ENCODE data around the gene DUSP14. TPM values are rescaled to one million over a fixed set of nuclear protein-coding genes. Genes with fewer than 3 reads are reported as not detected.

DUSP14 gene
- total and polyA plus RNA-seq, 2 of the 13 experiments (the other 11 are each of a cell fraction or from before 2014, with no cell fraction given) = 33.5 to 39.8 TPM

GRCh38 chr17:37494401-37494831 lies 4.7 kb downstream of the DUSP14 start:
- intact Hi-C loops (cut with micrococcal nuclease; ENCODE audit: unreplicated experiment) = no loop called here
- TF ChIP-seq FOXP1 (IDR thresholded peaks at IDR 0.05) = no peak
- 0 out of 2 replicates have a peak, but pooled peaks have one; percentile 21 for TF ChIP-seq FOXP1 (CRISPR knock-in tag; IDR thresholded peaks at IDR 0.05)
- no peak for TF ChIP-seq NR2C2 (CRISPR knock-in tag; IDR thresholded peaks at IDR 0.05; ENCODE audit: borderline replicate concordance)
- no peak for TF ChIP-seq NFATC3 (CRISPR knock-in tag; IDR thresholded peaks at IDR 0.05)
- 0 out of 2 replicates have a peak, but pooled peaks have one; percentile 42 for TF ChIP-seq ARID4A (CRISPR knock-in tag; IDR thresholded peaks at IDR 0.05; ENCODE audit: borderline replicate concordance)
- TF ChIP-seq MYC (CRISPR knock-in tag; IDR thresholded peaks at IDR 0.05; ENCODE audit: borderline replicate concordance) = peak; percentile 24; the same call in 1 of the 2 replicates
- TF ChIP-seq ZNF724P (CRISPR knock-in tag; IDR thresholded peaks at IDR 0.05; ENCODE audit: borderline replicate concordance) = no peak
- peak; percentile 31; the same call in 1 of the 2 replicates for TF ChIP-seq UBTF (CRISPR knock-in tag; IDR thresholded peaks at IDR 0.05)
- peak; percentile 8; the same call in 1 of the 2 replicates for TF ChIP-seq SMC3 (IDR thresholded peaks at IDR 0.05; ENCODE audit: low read length)
- TF ChIP-seq TFAP4 (IDR thresholded peaks at IDR 0.05; ENCODE audit: borderline replicate concordance, low read depth) = peak; percentile 13; the same call in 1 of the 2 replicates
- no peak for TF ChIP-seq AHR (CRISPR knock-in tag; IDR thresholded peaks at IDR 0.05)
- no peak for TF ChIP-seq RELA (CRISPR knock-in tag; IDR thresholded peaks at IDR 0.05)
- TF ChIP-seq RXRB (CRISPR knock-in tag; IDR thresholded peaks at IDR 0.05; ENCODE audit: borderline replicate concordance) = peak; percentile 60
- no peak for TF ChIP-seq MED13 (CRISPR knock-in tag; IDR thresholded peaks at IDR 0.05)
- no peak for TF ChIP-seq ZNF597 (CRISPR knock-in tag; IDR thresholded peaks at IDR 0.05)
- no peak for TF ChIP-seq NCOA1 (CRISPR knock-in tag; IDR thresholded peaks at IDR 0.05)
- peak; percentile 37; the same call in 1 of the 2 replicates for TF ChIP-seq HDAC1 (CRISPR knock-in tag; IDR thresholded peaks at IDR 0.05)
- TF ChIP-seq POLR2AphosphoS5 (IDR thresholded peaks at IDR 0.05; ENCODE audit: low read depth, low read length) = no peak

More at GRCh38 chr17:37494401-37494831, 4.7 kb downstream of the DUSP14 start:
- peaks cover 22% of the 10 kb centered on the region; the same call in 1 of the 2 replicates for H4K20me1 ChIP-seq (ENCODE audit: insufficient read depth, low read length)
- no peak overlapping the region for H3K4me3 ChIP-seq (replicated peaks in 1 of 3; ENCODE audit: insufficient read depth in 1 of 3, low read depth in 2 of 3, low read length in 3 of 3)
- DNase-seq (ENCODE audit: low spot score) (peak; percentile 51), FAIRE-seq (no peak), ATAC-seq (no peak)
- 0 out of 2 replicates have a peak overlapping the region, but pooled peaks have one; percentile 5 for H3K9ac ChIP-seq (ENCODE audit: insufficient read depth, low read depth, low read length)
- BruUV-seq (replicated peaks) = no TSS peak
- no peaks in the 10 kb centered on the region for H3K36me3 ChIP-seq (replicated peaks in 1 of 2; ENCODE audit: control insufficient read depth in 1 of 2, insufficient read depth in 2 of 2, low read length in 2 of 2)
- ChIA-PET POLR2A (interaction anchor here (1.1 kb wide), 1 partner anchor 87 kb away, joined by 3 read pairs; no protein-coding TSS in a partner anchor), CTCF (ENCODE audit: low intra/inter-chr PET ratio, low total read pairs) (no interaction called here)
- in situ Hi-C loops (cut with HindIII; ENCODE audit: extremely low pct_ligation_motif_present, low pct_unique_long_range_greater_than_20kb) = no loop called here
- H3K27ac ChIP-seq (ENCODE audit: extremely low read length, insufficient read depth, low read length) = peak overlapping the region; percentile 67
- no peaks in the 10 kb centered on the region; a peak in 1 of 5 replicates for H3K27me3 ChIP-seq (ENCODE audit: control insufficient read depth in 1 of 2, insufficient read depth in 2 of 2, low read length in 2 of 2)
- peak overlapping the region; percentile 57 for H3K4me2 ChIP-seq (ENCODE audit: low read depth, low read length)
- H3K9me3 ChIP-seq (ENCODE audit: low read length) = no peaks in the 10 kb centered on the region
- H2AFZ ChIP-seq (ENCODE audit: low read length) = no peak overlapping the region
- peaks cover 86% of the 10 kb centered on the region for H3K79me2 ChIP-seq (ENCODE audit: insufficient read depth, low read length)
- 14% methylated on average over 3 of the region's 3 CpGs for WGBS (ENCODE audit: low lambda C conversion rate)
- H3K4me1 ChIP-seq (ENCODE audit: insufficient read depth, low read length) = peaks cover 61% of the 10 kb centered on the region

Data from HepG2 (cell line).